Measurements from ENCODE around the gene S1PR2.

Gene S1PR2

DNA sequence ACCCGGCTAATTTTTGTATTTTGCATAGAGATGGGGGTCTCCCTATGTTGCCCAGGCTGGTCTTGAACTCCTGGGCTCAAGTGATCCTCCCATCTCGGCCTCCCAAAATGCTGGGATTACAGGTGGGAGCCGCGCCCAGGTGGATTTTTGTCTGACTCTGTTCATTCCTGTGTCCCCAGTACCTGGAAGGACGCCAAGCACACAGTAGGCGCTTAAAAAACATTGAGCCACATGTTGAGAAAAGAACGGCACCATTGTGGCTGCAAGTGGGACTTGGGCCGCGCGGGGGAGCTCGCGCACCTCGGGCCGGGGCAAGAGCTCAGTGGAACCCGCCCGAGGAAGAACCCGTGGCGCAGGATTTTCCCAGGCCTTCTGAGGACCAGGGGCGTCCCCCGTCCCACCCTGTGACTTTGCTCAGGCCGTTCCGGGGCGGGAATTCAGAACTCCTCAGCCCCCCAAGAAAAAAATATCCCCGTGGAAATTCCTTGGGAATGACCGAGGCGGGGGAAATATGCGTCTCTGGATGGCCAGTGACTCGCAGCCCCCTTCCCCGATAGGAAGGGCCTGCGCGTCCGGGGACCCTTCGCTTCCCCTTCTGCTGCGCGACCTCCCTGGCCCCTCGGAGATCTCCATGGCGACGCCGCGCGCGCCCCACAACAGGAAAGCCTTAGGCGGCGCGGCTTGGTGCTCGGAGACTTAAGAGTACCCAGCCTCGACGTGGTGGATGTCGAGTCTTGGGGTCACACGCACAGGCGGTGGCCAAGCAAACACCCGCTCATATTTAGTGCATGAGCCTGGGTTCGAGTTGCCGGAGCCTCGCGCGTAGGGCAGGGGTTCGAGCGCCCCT lies 38.4 kb upstream of the S1PR2 start:
- no peak overlapping the region for H2BK5ac ChIP-seq (ENCODE audit: low read depth, low read length, poor library complexity)
- no CpG with 5 or more reads among the region's 59 CpGs for WGBS (ENCODE audit: extremely low coverage, insufficient coverage, insufficient read length)

DNA sequence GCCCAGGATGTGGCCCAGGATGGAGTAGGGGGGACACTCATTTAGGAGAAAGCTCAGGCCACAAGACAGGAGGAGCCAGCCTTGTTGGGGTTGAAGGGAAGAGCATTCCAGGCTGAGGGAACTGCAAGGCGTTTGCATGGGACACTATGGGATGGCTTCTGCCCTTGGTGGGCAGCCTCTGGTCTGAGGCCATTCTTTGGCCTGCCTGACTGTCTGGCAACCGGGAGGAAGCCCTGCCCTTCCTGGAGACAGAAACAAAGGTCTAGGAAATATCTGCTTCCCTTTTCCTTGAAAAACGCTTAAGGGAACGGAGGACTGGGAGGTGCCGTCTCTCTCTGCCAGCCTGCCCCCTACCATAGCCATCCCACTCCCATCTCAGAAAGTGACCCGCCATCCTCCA lies 36.9 kb upstream of the S1PR2 start:
- H4K12ac ChIP-seq (ENCODE audit: low read depth, low read length): no peak overlapping the region
- no peaks in the 10 kb centered on the region for H3K27me3 ChIP-seq (ENCODE audit: insufficient read depth, low read length)
- no peak overlapping the region for H3K9ac ChIP-seq (ENCODE audit: low read length)
- peaks cover 2% of the 10 kb centered on the region for H3K79me1 ChIP-seq (ENCODE audit: low read length)
- H2AK5ac ChIP-seq (ENCODE audit: low read length): no peak overlapping the region
- no peak overlapping the region for H3K4me3 ChIP-seq (ENCODE audit: low read depth, low read length)
- no CpG with 5 or more reads among the region's 6 CpGs for WGBS (ENCODE audit: extremely low coverage, insufficient coverage, insufficient read length)
- H2BK120ac ChIP-seq (ENCODE audit: insufficient read depth, low read length, poor library complexity): no peak overlapping the region
- no peak overlapping the region for H2BK5ac ChIP-seq (ENCODE audit: low read depth, low read length, poor library complexity)
- no peaks in the 10 kb centered on the region for H3K79me2 ChIP-seq (ENCODE audit: control insufficient read depth, insufficient read depth, low read length, poor library complexity)
- no peak overlapping the region for H3K4ac ChIP-seq (ENCODE audit: low read depth, low read length)
- peak overlapping the region; percentile 21 for H4K8ac ChIP-seq (ENCODE audit: low read depth, low read length)
- no peak overlapping the region for H3K23ac ChIP-seq (ENCODE audit: low read length)
- no peak overlapping the region for H3K4me2 ChIP-seq (ENCODE audit: low read length)
- H3K18ac ChIP-seq (ENCODE audit: low read length): no peak overlapping the region
- H2BK12ac ChIP-seq (ENCODE audit: low read length): no peak overlapping the region
- H4K91ac ChIP-seq (ENCODE audit: low read depth, low read length): no peak overlapping the region
- no peak overlapping the region for H3K14ac ChIP-seq (ENCODE audit: low read length)
- no peak overlapping the region for H3K27ac ChIP-seq (ENCODE audit: low read depth, low read length)
- H3K4me1 ChIP-seq (ENCODE audit: control insufficient read depth in 1 of 2, insufficient read depth in 2 of 2, low read length in 2 of 2): peaks cover 13 to 14% of the 10 kb centered on the region in 2 experiments
- no peaks in the 10 kb centered on the region for H3K9me3 ChIP-seq (ENCODE audit: insufficient read depth, low read depth, low read length)
- H2AFZ ChIP-seq (ENCODE audit: insufficient read depth, low read length, poor library complexity): no peak overlapping the region
- DNase-seq: no peak
- no peaks in the 10 kb centered on the region for H3K36me3 ChIP-seq (ENCODE audit: control insufficient read depth in 1 of 2, insufficient read depth in 2 of 2, low read length in 2 of 2)

More for the DNA sequence above, 38.4 kb upstream of the S1PR2 start:
- H4K12ac ChIP-seq (ENCODE audit: low read depth, low read length): peak overlapping the region; percentile 72
- H3K4ac ChIP-seq (ENCODE audit: low read depth, low read length): peak overlapping the region; percentile 25
- H2BK12ac ChIP-seq (ENCODE audit: low read length): no peak overlapping the region
- peak overlapping the region; percentile 84 for H4K8ac ChIP-seq (ENCODE audit: low read depth, low read length)
- H3K36me3 ChIP-seq (ENCODE audit: control insufficient read depth in 1 of 2, insufficient read depth in 2 of 2, low read length in 2 of 2): no peaks in the 10 kb centered on the region
- H3K79me1 ChIP-seq (ENCODE audit: low read length): peaks cover 2% of the 10 kb centered on the region
- no peaks in the 10 kb centered on the region for H3K79me2 ChIP-seq (ENCODE audit: control insufficient read depth, insufficient read depth, low read length, poor library complexity)
- H3K4me2 ChIP-seq (ENCODE audit: low read length): peak overlapping the region; percentile 59
- H4K91ac ChIP-seq (ENCODE audit: low read depth, low read length): peak overlapping the region; percentile 57
- H3K4me3 ChIP-seq (ENCODE audit: low read depth, low read length): no peak overlapping the region
- H3K9me3 ChIP-seq (ENCODE audit: insufficient read depth, low read depth, low read length): no peaks in the 10 kb centered on the region
- peaks cover 13 to 14% of the 10 kb centered on the region in 2 experiments for H3K4me1 ChIP-seq (ENCODE audit: control insufficient read depth in 1 of 2, insufficient read depth in 2 of 2, low read length in 2 of 2)
- H3K9ac ChIP-seq (ENCODE audit: low read length): no peak overlapping the region
- no peaks in the 10 kb centered on the region for H3K27me3 ChIP-seq (ENCODE audit: insufficient read depth, low read length)
- peak overlapping the region; percentile 37 for H3K14ac ChIP-seq (ENCODE audit: low read length)
- H2BK120ac ChIP-seq (ENCODE audit: insufficient read depth, low read length, poor library complexity): peak overlapping the region; percentile 18
- no peak overlapping the region for H3K27ac ChIP-seq (ENCODE audit: low read depth, low read length)
- peak overlapping the region; percentile 79 for H2AFZ ChIP-seq (ENCODE audit: insufficient read depth, low read length, poor library complexity)
- H3K23ac ChIP-seq (ENCODE audit: low read length): no peak overlapping the region
- DNase-seq: peak; percentile 79 to 86
- peak overlapping the region; percentile 20 for H2AK5ac ChIP-seq (ENCODE audit: low read length)
- no peak overlapping the region for H3K18ac ChIP-seq (ENCODE audit: low read length)

DNA sequence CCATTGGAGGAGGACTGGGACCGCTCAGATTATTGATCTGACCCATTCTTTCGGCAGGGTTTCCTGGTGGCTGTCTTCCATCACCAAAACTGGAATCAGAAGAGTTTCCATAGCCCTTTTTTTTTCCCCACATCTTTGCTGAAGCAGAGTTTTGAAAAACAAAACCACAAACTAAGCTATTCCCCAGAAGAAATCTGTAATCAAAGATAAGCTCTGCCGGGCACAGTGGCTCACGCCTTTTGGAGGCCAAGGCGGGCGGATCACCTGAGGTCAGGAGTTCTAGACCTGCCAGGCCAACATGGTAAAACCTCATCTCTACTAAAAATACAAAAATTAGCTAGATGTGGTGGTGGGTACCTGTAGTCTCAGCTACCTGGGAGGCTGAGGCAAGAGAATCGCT lies 35.6 kb upstream of the S1PR2 start:
- no peak overlapping the region for H4K91ac ChIP-seq (ENCODE audit: low read depth, low read length)
- H3K18ac ChIP-seq (ENCODE audit: low read length): no peak overlapping the region
- DNase-seq: no peak
- no peak overlapping the region for H3K4ac ChIP-seq (ENCODE audit: low read depth, low read length)
- H3K36me3 ChIP-seq (ENCODE audit: control insufficient read depth in 1 of 2, insufficient read depth in 2 of 2, low read length in 2 of 2): no peaks in the 10 kb centered on the region
- H4K8ac ChIP-seq (ENCODE audit: low read depth, low read length): no peak overlapping the region
- H3K79me1 ChIP-seq (ENCODE audit: low read length): peaks cover 2% of the 10 kb centered on the region
- H3K4me3 ChIP-seq (ENCODE audit: low read depth, low read length): no peak overlapping the region
- H3K9me3 ChIP-seq (ENCODE audit: insufficient read depth, low read depth, low read length): no peaks in the 10 kb centered on the region
- no peak overlapping the region for H2AK5ac ChIP-seq (ENCODE audit: low read length)
- no peak overlapping the region for H2AFZ ChIP-seq (ENCODE audit: insufficient read depth, low read length, poor library complexity)
- H3K27ac ChIP-seq (ENCODE audit: low read depth, low read length): no peak overlapping the region
- no peaks in the 10 kb centered on the region for H3K79me2 ChIP-seq (ENCODE audit: control insufficient read depth, insufficient read depth, low read length, poor library complexity)
- no peak overlapping the region for H2BK120ac ChIP-seq (ENCODE audit: insufficient read depth, low read length, poor library complexity)
- no peak overlapping the region for H3K23ac ChIP-seq (ENCODE audit: low read length)
- no CpG with 5 or more reads among the region's 7 CpGs for WGBS (ENCODE audit: extremely low coverage, insufficient coverage, insufficient read length)
- no peak overlapping the region for H3K9ac ChIP-seq (ENCODE audit: low read length)
- H3K14ac ChIP-seq (ENCODE audit: low read length): no peak overlapping the region
- H2BK5ac ChIP-seq (ENCODE audit: low read depth, low read length, poor library complexity): no peak overlapping the region
- no peak overlapping the region for H3K4me2 ChIP-seq (ENCODE audit: low read length)
- H2BK12ac ChIP-seq (ENCODE audit: low read length): no peak overlapping the region
- no peak overlapping the region for H4K12ac ChIP-seq (ENCODE audit: low read depth, low read length)
- no peaks in the 10 kb centered on the region for H3K27me3 ChIP-seq (ENCODE audit: insufficient read depth, low read length)
- peaks cover 13 to 14% of the 10 kb centered on the region in 2 experiments for H3K4me1 ChIP-seq (ENCODE audit: control insufficient read depth in 1 of 2, insufficient read depth in 2 of 2, low read length in 2 of 2)

DNA sequence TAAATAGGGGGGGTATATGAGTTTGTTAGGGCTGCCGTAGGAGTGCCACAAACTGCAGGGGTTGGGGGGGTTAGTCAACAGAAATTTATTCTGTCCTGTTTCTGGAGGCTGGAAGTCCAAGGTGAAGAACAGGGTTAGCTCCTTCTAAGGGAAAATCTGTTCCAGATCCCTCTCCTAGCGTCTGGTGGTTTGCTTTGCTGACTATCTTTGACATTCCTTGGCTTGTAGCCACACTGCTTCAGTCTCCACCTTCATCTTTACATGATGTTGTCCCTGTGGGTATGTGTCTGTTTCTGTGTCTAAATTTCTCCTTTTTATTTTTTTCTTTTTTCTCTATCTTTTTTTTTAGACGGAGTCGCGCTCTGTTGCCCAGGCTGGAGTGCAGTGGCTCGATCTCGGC lies 31.6 kb upstream of the S1PR2 start:
- H3K36me3 ChIP-seq (ENCODE audit: control insufficient read depth in 1 of 2, insufficient read depth in 2 of 2, low read length in 2 of 2): peaks cover 16 to 17% of the 10 kb centered on the region in 2 experiments
- H3K27ac ChIP-seq (ENCODE audit: low read depth, low read length): no peak overlapping the region
- H4K12ac ChIP-seq (ENCODE audit: low read depth, low read length): no peak overlapping the region
- H2AFZ ChIP-seq (ENCODE audit: insufficient read depth, low read length, poor library complexity): no peak overlapping the region
- WGBS (ENCODE audit: extremely low coverage, insufficient coverage, insufficient read length): no CpG with 5 or more reads among the region's 7 CpGs
- no peak overlapping the region for H3K18ac ChIP-seq (ENCODE audit: low read length)
- no peaks in the 10 kb centered on the region for H3K79me2 ChIP-seq (ENCODE audit: control insufficient read depth, insufficient read depth, low read length, poor library complexity)
- H4K8ac ChIP-seq (ENCODE audit: low read depth, low read length): no peak overlapping the region
- H3K9ac ChIP-seq (ENCODE audit: low read length): no peak overlapping the region
- H3K14ac ChIP-seq (ENCODE audit: low read length): no peak overlapping the region
- no peak overlapping the region for H3K23ac ChIP-seq (ENCODE audit: low read length)
- H3K4me1 ChIP-seq (ENCODE audit: control insufficient read depth in 1 of 2, insufficient read depth in 2 of 2, low read length in 2 of 2): no peaks in the 10 kb centered on the region
- H3K9me3 ChIP-seq (ENCODE audit: insufficient read depth, low read depth, low read length): no peaks in the 10 kb centered on the region
- H2AK5ac ChIP-seq (ENCODE audit: low read length): no peak overlapping the region
- no peak overlapping the region for H3K4me3 ChIP-seq (ENCODE audit: low read depth, low read length)
- H3K4ac ChIP-seq (ENCODE audit: low read depth, low read length): no peak overlapping the region
- H3K4me2 ChIP-seq (ENCODE audit: low read length): no peak overlapping the region
- no peaks in the 10 kb centered on the region for H3K79me1 ChIP-seq (ENCODE audit: low read length)
- H2BK120ac ChIP-seq (ENCODE audit: insufficient read depth, low read length, poor library complexity): no peak overlapping the region
- DNase-seq: no peak
- H2BK12ac ChIP-seq (ENCODE audit: low read length): no peak overlapping the region
- H4K91ac ChIP-seq (ENCODE audit: low read depth, low read length): no peak overlapping the region
- no peaks in the 10 kb centered on the region for H3K27me3 ChIP-seq (ENCODE audit: insufficient read depth, low read length)
- no peak overlapping the region for H2BK5ac ChIP-seq (ENCODE audit: low read depth, low read length, poor library complexity)

Measured in trophoblast cell (in vitro differentiated cells and primary cell).